ENCODE measurements around the gene TWF2.

The TWF2 gene

GRCh38 chr3:52237006-52237656 lies 1.8 kb downstream of the TWF2 start:
- peak overlapping the region; percentile 95 for H3K4me3 ChIP-seq (ENCODE audit: low read depth, low read length)
- DNase-seq (ENCODE audit: low read depth, low spot score), result no peak
- POLR2A ChIA-PET, result interaction anchor here (0.6 to 1.9 kb wide), 7 partner anchors 9 to 43 kb away, joined by 3 to 8 read pairs (median 4); partner anchors contain the start of gene PPM1M
- TF ChIP-seq CTCF (IDR thresholded peaks at IDR 0.05; ENCODE audit: insufficient read depth, low read length, missing control alignments), result no peak
- CTCF ChIA-PET, result interaction anchor here (0.8 to 14.4 kb wide), 8 partner anchors 10 to 102 kb away, joined by 3 to 336 read pairs (median 3); partner anchors contain the start of gene TLR9

- CTCF ChIA-PET, result interaction anchor here (0.8 to 14.4 kb wide), 8 partner anchors 10 to 148 kb away, joined by 3 to 336 read pairs (median 4); partner anchors contain the start of gene TLR9
- POLR2A ChIA-PET, result interaction anchor here (0.6 to 1.9 kb wide), 3 partner anchors 10 to 44 kb away, joined by 3 to 8 read pairs (median 6); partner anchors contain the start of gene PPM1M
These were observed 2.5 kb downstream of the TWF2 start for GRCh38 chr3:52236424-52236886.

GRCh38 chr3:52234516-52235447 lies 4.2 kb downstream of the TWF2 start:
- no peak overlapping the region for H3K4me3 ChIP-seq (ENCODE audit: low read depth, low read length)
- DNase-seq (ENCODE audit: low read depth, low spot score), result no peak
- CTCF ChIA-PET, result interaction anchor here (0.8 to 14.4 kb wide), 7 partner anchors 8 to 104 kb away, joined by 3 to 336 read pairs (median 3); partner anchors contain the start of gene TLR9
- POLR2A ChIA-PET, result no interaction called here
- no peak for TF ChIP-seq CTCF (IDR thresholded peaks at IDR 0.05; ENCODE audit: insufficient read depth, low read length, missing control alignments)

More at GRCh38 chr3:52236424-52236886, 2.5 kb downstream of the TWF2 start:
- H3K4me3 ChIP-seq (ENCODE audit: low read depth, low read length), result peak overlapping the region; percentile 95; the same call in 1 of the 2 replicates
- DNase-seq (ENCODE audit: low read depth, low spot score), result no peak
- TF ChIP-seq CTCF (IDR thresholded peaks at IDR 0.05; ENCODE audit: insufficient read depth, low read length, missing control alignments), result no peak

GRCh38 chr3:52233968-52234367 lies 5.0 kb downstream of the TWF2 start:
- CTCF ChIA-PET, result interaction anchor here (2.1 to 14.4 kb wide), 2 partner anchors 15 to 105 kb away, joined by 21 to 336 read pairs; partner anchors contain the start of gene TLR9
- H3K4me3 ChIP-seq (ENCODE audit: low read depth, low read length), result no peak overlapping the region
- TF ChIP-seq CTCF (IDR thresholded peaks at IDR 0.05; ENCODE audit: insufficient read depth, low read length, missing control alignments), result no peak
- DNase-seq (ENCODE audit: low read depth, low spot score), result no peak
- POLR2A ChIA-PET, result no interaction called here

GRCh38 chr3:52233108-52233591 lies 5.8 kb downstream of the TWF2 start:
- POLR2A ChIA-PET, result no interaction called here
- CTCF ChIA-PET, result interaction anchor here (1.1 to 14.4 kb wide), 6 partner anchors 14 to 106 kb away, joined by 3 to 336 read pairs (median 4); partner anchors contain the start of gene TLR9
- TF ChIP-seq CTCF (IDR thresholded peaks at IDR 0.05; ENCODE audit: insufficient read depth, low read length, missing control alignments), result no peak
- H3K4me3 ChIP-seq (ENCODE audit: low read depth, low read length), result no peak overlapping the region
- DNase-seq (ENCODE audit: low read depth, low spot score), result no peak

Measured in AG04449 (cell line).